ENCODE results near the gene SLAMF8. TPM values are rescaled to one million over a fixed set of nuclear protein-coding genes. Genes with fewer than 3 reads are reported as not detected.

Gene SLAMF8
- total RNA-seq, 2 donors from 2014 or later, result 0.44 TPM; not detected in 1

GRCh38 chr1:159799446-159799985 is 27.2 kb upstream of the SLAMF8 start:
- no peak for ATAC-seq
- Mint-ChIP-seq H3K4me1 (peaks cover 12% of the 10 kb centered on the region), H3K36me3 (ENCODE audit: low read depth) (no peaks in the 10 kb centered on the region), H3K27me3 (peaks cover 24% of the 10 kb centered on the region), H3K4me3 (no peak overlapping the region), H3K27ac (peak overlapping the region; percentile 62)
- H3K9me3 ChIP-seq (ENCODE audit: control insufficient read depth, low read length, poor library complexity, severe bottlenecking), result no peaks in the 10 kb centered on the region
- DNase-seq, result no peak

GRCh38 chr1:159800177-159800930 is 26.3 kb upstream of the SLAMF8 start:
- Mint-ChIP-seq H3K27ac (peak overlapping the region; percentile 62), H3K27me3 (peaks cover 24% of the 10 kb centered on the region), H3K36me3 (ENCODE audit: low read depth) (no peaks in the 10 kb centered on the region), H3K4me1 (peaks cover 12% of the 10 kb centered on the region), H3K4me3 (peak overlapping the region; percentile 43)
- H3K9me3 ChIP-seq (ENCODE audit: control insufficient read depth, low read length, poor library complexity, severe bottlenecking), result no peaks in the 10 kb centered on the region
- DNase-seq, result no peak
- ATAC-seq, result peak; percentile 41

GRCh38 chr1:159802111-159802510 is 24.6 kb upstream of the SLAMF8 start, which contains the start of gene FCRL6:
FCRL6 (plus strand) TSS chr1:159802360; CDS start chr1:159802425, 65 bp downstream.
- Mint-ChIP-seq H3K4me1 (peaks cover 12% of the 10 kb centered on the region), H3K4me3 (peak within 1 kb of the TSS; percentile 7), H3K36me3 (ENCODE audit: low read depth) (peaks cover 5% of the 10 kb centered on the region), H3K27me3 (peaks cover 34% of the 10 kb centered on the region), H3K27ac (peak within 1 kb of the TSS; percentile 39)
- H3K9me3 ChIP-seq (ENCODE audit: control insufficient read depth, low read length, poor library complexity, severe bottlenecking), result no peaks in the 10 kb centered on the region
- no peak for DNase-seq
- no peak for ATAC-seq

GRCh38 chr1:159803956-159804689 is 22.6 kb upstream of the SLAMF8 start:
- H3K9me3 ChIP-seq (ENCODE audit: control insufficient read depth, low read length, poor library complexity, severe bottlenecking), result no peaks in the 10 kb centered on the region
- no peak for ATAC-seq
- Mint-ChIP-seq H3K4me3 (no peak overlapping the region), H3K4me1 (peaks cover 15% of the 10 kb centered on the region), H3K27me3 (peaks cover 42% of the 10 kb centered on the region), H3K36me3 (ENCODE audit: low read depth) (peaks cover 9% of the 10 kb centered on the region), H3K27ac (no peak overlapping the region)
- no peak for DNase-seq

GRCh38 chr1:159804924-159805323 is 21.7 kb upstream of the SLAMF8 start:
- DNase-seq (no peak), ATAC-seq (no peak)
- peaks cover 43% of the 10 kb centered on the region for H3K27me3 Mint-ChIP-seq
- peaks cover 9% of the 10 kb centered on the region for H3K36me3 Mint-ChIP-seq (ENCODE audit: low read depth)
- H3K4me1 Mint-ChIP-seq, result peaks cover 15% of the 10 kb centered on the region
- no peak overlapping the region for H3K4me3 Mint-ChIP-seq
- H3K27ac Mint-ChIP-seq, result no peak overlapping the region
- H3K9me3 ChIP-seq (ENCODE audit: control insufficient read depth, low read length, poor library complexity, severe bottlenecking), result no peaks in the 10 kb centered on the region

GRCh38 chr1:159815926-159816325 is 10.7 kb upstream of the SLAMF8 start:
- Mint-ChIP-seq H3K27me3 (peaks cover 11% of the 10 kb centered on the region), H3K36me3 (ENCODE audit: low read depth) (peaks cover 3% of the 10 kb centered on the region), H3K4me1 (peaks cover 2% of the 10 kb centered on the region), H3K27ac (no peak overlapping the region), H3K4me3 (no peak overlapping the region)
- DNase-seq (no peak), ATAC-seq (no peak)
- H3K9me3 ChIP-seq (ENCODE audit: control insufficient read depth, low read length, poor library complexity, severe bottlenecking), result no peaks in the 10 kb centered on the region

GRCh38 chr1:159817276-159818041 is 9.2 kb upstream of the SLAMF8 start:
- no peaks in the 10 kb centered on the region for H3K9me3 ChIP-seq (ENCODE audit: control insufficient read depth, low read length, poor library complexity, severe bottlenecking)
- Mint-ChIP-seq H3K27ac (no peak overlapping the region), H3K4me1 (peaks cover under 1% of the 10 kb centered on the region), H3K4me3 (no peak overlapping the region), H3K36me3 (ENCODE audit: low read depth) (peaks cover 3% of the 10 kb centered on the region), H3K27me3 (peaks cover 6% of the 10 kb centered on the region)
- no peak for ATAC-seq
- DNase-seq, result no peak

- Mint-ChIP-seq H3K4me3 (no peak overlapping the region), H3K27ac (no peak overlapping the region), H3K36me3 (ENCODE audit: low read depth) (no peaks in the 10 kb centered on the region), H3K27me3 (peaks cover 9% of the 10 kb centered on the region), H3K4me1 (peaks cover 19% of the 10 kb centered on the region)
- DNase-seq (peak in 1 of 3 donors; percentile 14), ATAC-seq (no peak)
- no peaks in the 10 kb centered on the region for H3K9me3 ChIP-seq (ENCODE audit: control insufficient read depth, low read length, poor library complexity, severe bottlenecking)
Measured at GRCh38 chr1:159821171-159821867, 5.4 kb upstream of the SLAMF8 start.

- ATAC-seq (no peak), DNase-seq (no peak)
- no peak overlapping the region for H3K4me3 Mint-ChIP-seq
- H3K36me3 Mint-ChIP-seq (ENCODE audit: low read depth), result no peaks in the 10 kb centered on the region
- H3K27ac Mint-ChIP-seq, result no peak overlapping the region
- H3K4me1 Mint-ChIP-seq, result peaks cover 38% of the 10 kb centered on the region
- no peaks in the 10 kb centered on the region for H3K9me3 ChIP-seq (ENCODE audit: control insufficient read depth, low read length, poor library complexity, severe bottlenecking)
- H3K27me3 Mint-ChIP-seq, result peaks cover 9% of the 10 kb centered on the region
Measured at GRCh38 chr1:159823406-159823805, 3.3 kb upstream of the SLAMF8 start.

- Mint-ChIP-seq H3K4me1 (peaks cover 46% of the 10 kb centered on the region), H3K36me3 (ENCODE audit: low read depth) (no peaks in the 10 kb centered on the region), H3K27ac (peak overlapping the region; percentile 45), H3K27me3 (peaks cover 9% of the 10 kb centered on the region), H3K4me3 (no peak overlapping the region)
- DNase-seq, result no peak
- ATAC-seq, result no peak
- H3K9me3 ChIP-seq (ENCODE audit: control insufficient read depth, low read length, poor library complexity, severe bottlenecking), result no peaks in the 10 kb centered on the region
Measured at GRCh38 chr1:159825564-159825963, 1.1 kb upstream of the SLAMF8 start.

- Mint-ChIP-seq H3K36me3 (ENCODE audit: low read depth) (no peaks in the 10 kb centered on the region), H3K4me1 (peaks cover 46% of the 10 kb centered on the region), H3K27ac (peak overlapping the region; percentile 65), H3K4me3 (peak overlapping the region; percentile 57), H3K27me3 (peaks cover 12% of the 10 kb centered on the region)
- H3K9me3 ChIP-seq (ENCODE audit: control insufficient read depth, low read length, poor library complexity, severe bottlenecking), result no peaks in the 10 kb centered on the region
- DNase-seq (no peak), ATAC-seq (no peak)
Measured at GRCh38 chr1:159827102-159827490, 423 bp downstream of the SLAMF8 start.

GRCh38 chr1:159827549-159827948 is 876 bp downstream of the SLAMF8 start:
- Mint-ChIP-seq H3K27ac (peak overlapping the region; percentile 41), H3K36me3 (ENCODE audit: low read depth) (no peaks in the 10 kb centered on the region), H3K27me3 (peaks cover 11% of the 10 kb centered on the region), H3K4me3 (peak overlapping the region; percentile 10), H3K4me1 (peaks cover 48% of the 10 kb centered on the region)
- DNase-seq (no peak), ATAC-seq (peak; percentile 28)
- H3K9me3 ChIP-seq (ENCODE audit: control insufficient read depth, low read length, poor library complexity, severe bottlenecking), result no peaks in the 10 kb centered on the region
